RCC 7860 (cell line): ENCODE results near the gene SHH.

Experiments used
- DNase-seq: peaks from one replicate; pipeline ENCODE4 v3.0.0-alpha.2; 2015; ENCODE audit warnings: low spot score
- FAIRE-seq: peaks from 2 replicates; lab custom pipeline; 2012; peaks lifted over from hg19 to GRCh38; lab: Jason Lieb, UNC

SHH gene

GRCh38 chr7:155811895-155812761, at the start of gene SHH:
TSS of gene SHH (minus strand) at chr7:155812463. CDS start at chr7:155812122, 341 bp downstream.
- DNase-seq (no peak), FAIRE-seq (no peak)

DNA sequence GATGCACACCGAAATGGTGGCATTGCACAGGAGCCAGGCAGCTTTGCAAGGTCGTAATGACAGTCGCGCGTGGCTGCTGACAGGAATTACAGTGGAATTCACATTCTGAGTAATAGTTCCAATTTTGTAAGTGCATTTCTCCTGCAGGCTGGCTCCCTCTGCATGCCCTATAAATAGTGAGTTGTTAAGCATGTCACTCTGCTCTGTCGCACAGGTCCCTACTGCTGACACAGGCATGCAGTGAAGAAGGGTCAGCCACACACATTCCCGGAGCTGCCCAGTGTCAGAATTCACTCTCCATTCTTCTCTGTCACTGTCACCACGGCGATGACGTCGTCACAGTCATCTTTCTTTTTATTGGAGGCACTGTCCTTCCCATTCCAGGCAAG, 49.2 kb upstream of the SHH start:
- FAIRE-seq, result no peak
- DNase-seq, result no peak

DNA sequence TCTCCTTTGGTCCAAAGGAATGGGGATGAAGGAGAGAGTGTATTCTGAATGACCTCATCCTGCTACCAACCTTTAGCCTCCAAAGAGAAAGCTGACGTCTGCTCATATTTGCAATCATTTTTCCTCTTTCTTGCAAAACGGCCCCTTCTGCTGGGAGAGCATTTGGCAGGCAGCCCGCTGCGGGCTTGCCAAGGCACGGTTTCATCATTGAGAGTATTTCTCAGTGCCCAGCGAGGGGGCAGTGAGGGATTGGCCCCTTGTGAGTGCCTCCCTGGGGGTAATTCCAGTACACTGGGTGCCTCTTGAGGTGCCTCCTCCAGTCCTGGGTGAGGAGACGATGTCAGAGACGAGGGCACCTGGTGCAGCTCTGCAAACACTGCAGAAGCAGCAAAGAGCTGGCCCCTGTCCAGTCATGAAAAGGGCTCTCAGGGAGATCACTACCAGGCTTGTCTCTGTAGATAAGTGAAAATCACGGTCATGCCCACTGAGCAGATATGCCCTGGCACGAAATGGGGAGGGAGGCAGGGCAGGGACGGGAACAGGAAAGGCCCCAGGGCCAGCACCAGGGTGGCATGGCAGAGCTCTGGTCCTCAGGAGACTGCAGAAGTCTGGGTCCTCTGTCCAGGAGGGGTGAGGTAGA, 48.7 kb upstream of the SHH start:
- no peak for FAIRE-seq
- DNase-seq, result peak; percentile 26

DNA sequence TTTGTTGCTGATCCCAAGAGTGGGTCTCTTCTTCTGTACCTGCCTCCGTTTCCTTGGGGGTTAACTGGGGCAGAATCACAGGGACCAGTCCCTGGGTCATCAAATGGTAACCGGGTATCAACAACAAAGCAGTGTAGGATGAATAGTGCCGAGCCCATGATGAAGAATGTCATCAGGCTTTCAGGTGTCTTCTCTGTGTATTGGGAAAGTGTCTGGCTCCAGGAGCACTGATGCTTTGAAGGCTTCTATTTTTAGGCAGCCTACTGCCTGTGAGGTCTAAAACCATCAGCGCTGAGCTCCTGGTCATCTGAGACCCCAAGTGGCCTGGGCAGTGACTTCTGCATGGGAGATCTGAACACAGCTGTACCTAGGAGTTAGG, 48.2 kb upstream of the SHH start:
- FAIRE-seq (no peak), DNase-seq (no peak)

DNA sequence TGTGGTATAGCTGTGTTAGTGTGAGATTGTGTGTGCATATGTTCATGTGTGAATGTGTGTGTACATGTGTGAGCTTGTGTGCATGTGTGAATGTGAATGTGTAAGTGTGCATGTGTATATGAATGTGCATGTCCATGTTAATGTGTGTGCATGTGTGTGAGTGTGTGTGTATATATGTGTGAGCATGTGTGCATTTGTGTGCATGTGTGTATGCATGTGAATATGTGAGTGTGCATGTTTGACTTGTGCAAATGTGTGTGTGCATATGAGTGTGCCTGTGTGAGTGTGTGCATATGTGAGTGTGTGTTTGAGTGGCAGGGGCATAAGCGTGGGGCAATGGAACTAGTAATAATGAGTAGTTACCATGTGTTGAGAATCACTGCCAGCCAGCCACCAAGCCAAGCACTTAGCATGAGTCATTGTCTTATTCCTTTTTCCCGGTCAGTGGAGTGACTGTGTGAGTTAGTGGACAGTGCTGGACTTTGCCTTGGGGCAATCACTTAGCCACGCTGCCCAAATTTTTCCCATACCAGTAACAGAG, 46.3 kb upstream of the SHH start:
- peak; percentile 52 for DNase-seq
- peak; percentile 74 for FAIRE-seq

DNA sequence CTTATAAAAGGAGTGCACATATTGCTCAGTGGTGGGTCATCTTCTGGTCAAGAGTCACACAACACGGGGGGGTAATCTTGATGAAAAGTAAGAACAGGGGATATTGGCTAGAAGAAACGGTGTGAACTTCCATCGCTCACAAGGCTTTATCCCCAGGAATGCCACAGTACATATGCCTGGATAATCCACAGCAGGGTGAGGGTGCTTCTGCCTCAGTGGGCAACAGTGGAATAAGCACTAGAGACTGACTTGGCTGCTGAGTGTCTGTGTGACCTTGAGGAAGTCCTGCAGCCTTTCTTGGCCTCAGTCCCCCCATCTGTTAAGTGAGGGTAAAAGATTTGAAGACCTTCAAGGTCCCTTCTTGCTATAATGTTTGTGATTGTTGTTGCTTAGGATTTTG, 44.9 kb upstream of the SHH start:
- FAIRE-seq (no peak), DNase-seq (no peak)

DNA sequence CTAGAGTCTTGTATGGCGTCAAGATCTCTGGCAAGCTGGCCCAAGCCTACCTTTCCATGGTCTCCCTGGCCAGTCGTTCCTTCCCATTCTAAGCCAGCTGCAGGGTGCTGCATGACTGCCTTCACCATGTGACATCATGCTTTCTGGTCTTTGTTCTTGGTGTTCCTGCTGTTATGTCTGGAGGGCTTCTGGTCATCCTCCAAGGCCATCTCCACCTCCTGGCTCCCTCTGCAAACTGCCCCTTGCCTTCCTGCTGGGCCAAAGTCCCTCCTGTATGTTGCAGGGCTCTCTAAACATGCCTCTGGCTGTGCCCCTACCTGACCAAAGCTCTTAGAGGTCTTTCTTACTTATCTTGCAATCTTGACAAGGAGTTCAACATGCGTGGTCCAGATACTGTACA, 44.4 kb upstream of the SHH start:
- FAIRE-seq (no peak), DNase-seq (no peak)

DNA sequence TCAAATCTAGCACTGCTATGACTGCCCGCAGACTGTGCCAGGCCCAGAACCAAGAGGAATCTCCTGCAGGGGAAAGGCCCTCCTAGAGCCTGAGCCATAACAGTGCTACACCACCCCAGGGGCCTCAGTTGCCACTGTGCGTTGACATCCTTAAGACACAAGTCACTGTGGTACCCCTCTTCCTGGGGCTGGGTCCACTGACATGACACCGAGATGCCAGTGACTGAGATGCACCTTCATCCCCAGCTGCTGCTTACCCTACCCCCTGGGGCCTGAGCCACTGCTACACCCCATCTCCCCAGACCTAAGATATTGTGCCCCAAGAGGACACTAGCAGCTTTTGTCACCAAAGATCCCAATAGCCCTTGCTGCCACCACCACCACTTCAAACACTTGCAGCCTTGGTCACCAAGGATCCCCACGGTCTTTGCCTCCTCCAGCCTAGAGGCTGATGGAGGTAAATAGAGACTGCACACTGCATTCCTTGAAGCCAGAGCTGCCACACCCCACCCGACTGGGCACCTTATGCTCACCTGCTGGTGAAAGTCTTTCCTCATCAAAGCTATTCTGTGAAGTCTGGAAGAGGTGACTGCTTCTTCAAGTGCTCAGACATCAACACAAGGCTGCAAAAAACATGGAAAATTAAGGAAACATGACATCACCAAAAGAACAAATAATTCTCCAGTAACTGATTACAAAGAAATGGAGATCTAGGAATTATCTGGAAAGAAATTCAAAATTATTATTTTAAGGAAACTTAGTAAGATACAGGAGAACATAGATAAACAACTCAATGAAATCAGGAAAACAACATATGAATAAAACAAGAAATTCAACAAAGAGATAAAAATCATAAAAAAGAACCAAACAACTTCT, 40.4 kb upstream of the SHH start:
- no peak for FAIRE-seq

GRCh38 chr7:155851892-155852291, 39.6 kb upstream of the SHH start:
- DNase-seq, result no peak
- no peak for FAIRE-seq

More for the DNA sequence above, 40.4 kb upstream of the SHH start:
- DNase-seq, result no peak

DNA sequence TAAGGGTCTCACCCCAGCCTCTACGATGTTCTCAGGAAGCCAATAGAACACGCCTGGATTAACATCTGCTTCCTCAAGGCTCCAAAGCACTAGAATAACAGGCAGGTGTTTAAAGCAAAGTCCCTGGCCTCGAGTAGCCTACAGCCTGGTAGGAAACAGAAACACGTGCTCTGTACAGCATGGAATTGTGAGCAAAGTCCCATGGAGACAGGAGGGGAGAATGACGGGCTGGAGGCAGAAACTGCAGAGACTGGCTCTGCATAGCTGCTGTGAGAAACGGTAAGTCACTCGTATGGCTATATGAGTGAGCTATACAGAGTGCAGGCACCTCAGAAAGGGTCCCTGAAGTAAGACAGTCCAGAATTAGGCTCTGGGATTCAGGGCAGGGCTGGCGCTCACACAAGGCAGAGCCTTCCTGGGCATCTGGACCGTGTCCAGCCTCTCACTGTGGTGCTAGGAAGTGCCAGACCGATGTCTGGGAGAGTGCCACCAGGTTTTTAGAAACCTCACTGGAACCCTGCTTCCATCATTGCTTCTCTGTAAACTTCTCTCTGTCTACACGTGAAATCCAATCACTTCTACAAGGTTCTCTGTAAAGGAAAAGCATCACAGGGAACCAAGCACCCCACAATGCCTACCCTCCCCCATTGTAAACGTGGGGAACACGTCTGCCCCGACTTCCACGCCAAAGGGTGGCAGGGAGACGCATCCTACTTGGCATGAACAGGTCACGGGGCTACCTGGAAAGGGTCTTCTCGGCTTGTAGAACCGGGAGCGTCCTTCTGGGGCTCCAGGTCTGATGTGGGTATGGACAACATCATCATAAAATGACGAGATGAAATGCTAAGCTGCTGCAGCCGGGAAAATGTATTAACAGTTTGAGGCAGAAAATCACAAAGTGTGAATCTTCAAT, 38.8 kb upstream of the SHH start:
- FAIRE-seq, result no peak
- DNase-seq, result no peak

DNA sequence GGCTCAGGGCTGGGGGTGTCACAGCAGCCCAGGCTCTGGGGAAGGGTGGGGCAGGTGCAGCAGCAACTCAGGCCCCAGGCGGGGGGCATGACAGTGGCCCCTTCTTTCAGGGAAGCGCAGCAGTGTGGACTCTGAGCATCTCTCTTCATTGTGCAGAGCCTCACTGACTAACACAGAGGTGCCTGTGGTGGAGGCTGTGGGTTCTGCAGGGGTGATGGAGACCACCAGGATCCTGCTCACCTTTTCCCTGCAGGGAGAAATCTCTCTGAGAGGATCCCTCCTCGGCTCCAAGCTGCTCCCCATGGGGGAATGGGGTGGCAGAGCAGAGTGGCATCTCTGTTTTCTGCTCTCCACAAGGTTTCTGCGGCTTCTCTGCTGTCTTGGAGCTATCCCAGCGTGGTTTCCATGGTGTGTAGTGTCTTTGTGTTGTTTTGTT, 37.8 kb upstream of the SHH start:
- DNase-seq, result no peak
- no peak for FAIRE-seq

DNA sequence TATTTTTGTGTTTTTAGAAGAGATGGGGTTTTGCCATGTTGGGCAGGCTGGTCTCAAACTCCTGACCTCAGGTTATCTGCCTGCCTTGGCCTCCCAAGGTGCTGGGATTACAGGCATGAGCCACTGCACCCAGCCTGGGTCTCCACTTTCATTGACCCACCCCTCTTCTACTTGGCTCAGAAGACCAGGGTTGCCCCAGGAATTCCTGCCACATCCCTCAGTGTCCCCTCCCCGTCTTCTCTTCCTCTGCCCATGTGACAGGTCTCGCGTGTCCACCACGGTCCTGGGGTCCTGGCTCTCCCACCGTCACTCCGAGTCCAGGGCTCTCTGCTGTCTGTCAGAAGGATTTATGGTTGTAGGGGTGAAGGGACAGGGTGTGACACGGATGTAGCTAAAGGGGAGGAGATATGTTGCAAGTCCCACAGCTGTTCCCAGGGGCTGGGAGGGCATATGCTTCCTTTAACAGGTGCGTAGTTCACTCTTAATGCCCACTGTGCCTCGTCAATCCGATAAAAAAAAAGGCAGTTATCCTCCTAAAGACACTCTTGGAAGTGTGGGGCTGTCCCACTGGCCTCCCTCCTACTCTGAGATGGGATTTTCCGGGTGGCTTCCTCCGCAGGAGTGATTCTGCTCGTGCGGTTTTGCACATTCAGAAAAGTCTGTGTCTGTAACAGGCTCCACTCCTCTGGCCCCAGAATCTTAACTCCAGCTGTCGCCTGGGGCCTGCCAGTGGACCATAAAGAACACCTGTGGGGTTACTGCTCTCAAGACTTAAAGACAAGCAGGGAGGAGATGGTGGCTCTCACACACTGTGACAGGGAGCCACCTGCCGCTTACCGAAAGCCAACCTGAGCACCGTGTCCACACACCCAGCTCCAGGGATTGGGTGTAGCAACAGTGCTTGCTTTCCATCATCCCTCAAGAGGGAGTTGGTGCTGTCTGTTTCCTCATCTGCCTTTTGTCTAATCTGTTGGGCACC, 36.7 kb upstream of the SHH start:
- DNase-seq (no peak), FAIRE-seq (no peak)

DNA sequence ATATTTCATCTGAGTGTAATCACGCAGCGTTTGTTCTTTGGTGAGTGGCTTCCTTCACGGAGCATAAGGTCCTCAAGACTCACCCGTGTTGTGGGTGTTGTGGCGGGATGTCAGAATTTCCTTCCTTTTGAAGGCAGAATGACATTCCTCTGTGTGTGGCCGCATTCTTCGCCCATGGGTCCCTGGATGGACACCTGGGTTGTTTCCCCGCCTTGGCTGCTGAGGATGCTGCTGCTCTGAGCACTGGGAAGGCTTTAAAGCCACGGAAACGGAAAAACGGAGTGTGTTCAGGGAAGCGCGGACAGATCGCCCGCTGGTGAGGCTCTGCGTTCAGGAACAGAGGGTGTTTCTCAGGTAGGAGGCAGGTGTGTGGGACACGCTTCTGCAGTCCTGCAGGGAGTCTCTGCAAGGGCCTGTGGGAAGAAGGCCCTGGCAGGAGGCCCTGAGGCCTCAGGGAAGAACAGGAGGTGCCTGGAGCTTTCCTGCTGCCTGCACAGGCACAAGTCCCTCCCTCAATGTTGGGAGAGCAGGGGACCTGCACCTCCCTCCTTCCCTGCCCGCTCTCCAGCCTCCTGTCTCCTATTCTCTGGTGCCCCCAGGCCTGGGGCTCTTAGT, 35.7 kb upstream of the SHH start:
- FAIRE-seq (no peak), DNase-seq (no peak)

DNA sequence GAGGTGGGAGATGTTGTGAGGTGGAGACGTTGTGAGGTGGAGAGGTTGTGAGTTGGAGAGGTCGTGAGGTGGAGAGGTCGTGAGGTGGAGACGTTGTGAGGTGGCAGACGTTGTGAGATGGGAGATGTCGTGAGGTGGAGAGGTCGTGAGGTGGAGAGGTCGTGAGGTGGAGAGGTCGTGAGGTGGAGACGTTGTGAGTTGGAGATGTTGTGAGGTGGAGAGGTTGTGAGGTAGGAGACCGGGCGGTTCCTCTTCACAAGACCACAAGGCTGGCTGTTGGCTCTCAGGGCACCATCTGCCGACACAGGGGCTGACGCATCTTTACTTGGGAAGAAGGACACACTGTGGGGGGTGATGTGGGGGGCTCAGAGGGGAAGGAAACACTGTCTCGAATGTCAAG, 34.7 kb upstream of the SHH start:
- DNase-seq (no peak), FAIRE-seq (no peak)

GRCh38 chr7:155846156-155846555, 33.9 kb upstream of the SHH start:
- FAIRE-seq, result no peak

GRCh38 chr7:155845226-155845625, 33.0 kb upstream of the SHH start:
- DNase-seq (no peak), FAIRE-seq (no peak)

More at GRCh38 chr7:155846156-155846555, 33.9 kb upstream of the SHH start:
- no peak for DNase-seq

- FAIRE-seq (no peak), DNase-seq (no peak)
Measured at GRCh38 chr7:155844526-155844925, 32.3 kb upstream of the SHH start.

DNA sequence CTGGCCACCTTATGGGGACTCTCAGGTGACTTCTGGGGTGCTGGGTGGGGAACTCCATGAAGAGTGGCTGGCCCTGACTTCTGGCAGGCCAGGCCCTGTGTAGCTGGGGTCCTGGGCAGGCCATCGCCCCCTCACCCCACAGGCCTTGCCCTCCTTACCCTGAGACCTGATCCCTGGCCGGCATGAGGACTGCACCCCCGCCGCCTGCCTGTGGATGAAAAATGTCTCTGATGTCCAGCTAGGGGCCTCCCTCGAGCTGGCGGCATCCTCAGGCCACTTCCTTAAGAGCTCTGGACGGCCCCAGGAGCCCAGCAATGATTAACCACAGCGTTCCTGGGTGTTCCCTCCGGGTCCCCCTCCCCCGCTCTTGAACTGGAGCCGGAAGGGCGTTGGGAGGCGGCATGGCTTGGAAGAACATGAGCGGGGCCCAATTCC, 31.8 kb upstream of the SHH start:
- peak; percentile 11 for FAIRE-seq
- peak; percentile 61 for DNase-seq
